Panc1 (cell line): ENCODE results near the gene EXD3. TPM values are rescaled to one million over a fixed set of nuclear protein-coding genes. Genes with fewer than 3 reads are reported as not detected.

Source experiments
- ATAC-seq: fragments of 200-7000 bp; cut with Tn5 transposase; 2 replicates; pipeline ENCODE4 v1.9.1; 2020; ENCODE audit warnings: mild to moderate bottlenecking, moderate library complexity
- BruUV-seq: library from RNA; stranded (reverse); fragments of 400-500 nt; replicated peaks from 2 replicates; lab custom pipeline; 2021; lab: Mats Ljungman, UMichigan
- CTCF ChIA-PET: fragments of 300-600 bp; sonication (Branson Sonifier 250); formaldehyde crosslinking; loops from one replicate; lab custom pipeline; 2022; ENCODE audit warnings: antibody characterized with exemption; lab: Charles Lee
- POLR2A ChIA-PET: fragments of 300-600 bp; sonication (Branson Sonifier 250); formaldehyde crosslinking; loops from one replicate; lab custom pipeline; 2022; ENCODE audit warnings: antibody characterized with exemption; lab: Charles Lee
- DNase-seq: peaks from one replicate; pipeline ENCODE4 v3.0.0-alpha.2; 2010; ENCODE audit warnings: low read depth, low spot score
- H3K27ac ChIP-seq: 2 replicates; pipeline ENCODE4 v1.5.1; 2011; ENCODE audit warnings: mild to moderate bottlenecking, low read length, inconsistent platforms
- H3K27me3 ChIP-seq: fragments of 200-500 bp; sonication (Bioruptor generic); 2 replicates; pipeline ENCODE4 v1.6.0; 2014; ENCODE audit warnings: low read length, inconsistent platforms; ENCODE audit not compliant: control insufficient read depth, insufficient read depth
- H3K36me3 ChIP-seq: fragments of 200-500 bp; sonication (Bioruptor generic); 2 replicates; pipeline ENCODE4 v1.5.1; 2014; ENCODE audit warnings: inconsistent platforms, mild to moderate bottlenecking, low read length, moderate library complexity; ENCODE audit not compliant: control insufficient read depth, insufficient read depth
- H3K4me1 ChIP-seq: 2 replicates; pipeline ENCODE4 v1.5.1; 2011; ENCODE audit warnings: inconsistent platforms, mild to moderate bottlenecking, low read length, moderate library complexity; ENCODE audit not compliant: control insufficient read depth, insufficient read depth
- H3K4me3 ChIP-seq, 2 experiments: 2 replicates each; pipeline ENCODE4 v1.5.1; 2011 to 2012; ENCODE audit warnings: low read depth in 2 of 2, low read length in 2 of 2, mild to moderate bottlenecking in 2 of 2, inconsistent platforms in 1 of 2, moderate library complexity in 1 of 2
- H3K9me3 ChIP-seq: fragments of 200-500 bp; sonication (Bioruptor generic); 2 replicates; pipeline ENCODE4 v1.5.1; 2014; ENCODE audit warnings: low read depth, mild to moderate bottlenecking, inconsistent platforms, low read length, moderate library complexity; ENCODE audit not compliant: control insufficient read depth, insufficient read depth
- POLR2AphosphoS5 ChIP-seq: IDR thresholded peaks from 2 replicates; pipeline ENCODE4 v1.6.1; 2012; ENCODE audit warnings: mild to moderate bottlenecking, low read depth, low read length, moderate library complexity
- SIN3A ChIP-seq: IDR thresholded peaks from 2 replicates; pipeline ENCODE4 v1.6.1; 2012; ENCODE audit warnings: low read depth, mild to moderate bottlenecking, low read length, moderate library complexity, borderline replicate concordance; ENCODE audit not compliant: insufficient read depth
- TCF7L2 ChIP-seq: IDR thresholded peaks from 2 replicates; pipeline ENCODE4 v1.6.1; 2011; ENCODE audit warnings: mild to moderate bottlenecking, low read depth, low read length, inconsistent platforms
- in situ Hi-C: cut with HindIII; loops from 2 replicates; pipeline ENCODE4 v1.10.0; 2016; ENCODE audit warnings: low sequenced_read_pairs, low pct_unique_long_range_greater_than_20kb
- intact Hi-C: fragments of 100-400 bp; cut with micrococcal nuclease; formaldehyde crosslinking; loops from one replicate; pipeline ENCODE4 v1.10.0; 2022; ENCODE audit not compliant: unreplicated experiment
- total RNA-seq: library from RNA; stranded (reverse); gene quantifications from one replicate; pipeline ENCODE4 v1.2.1, GENCODE V29; 2021; ENCODE audit not compliant: unreplicated experiment
- TF ChIP-seq, protein P1 (sequence below): fragments of 450-650 bp; IDR thresholded peaks from 2 replicates; pipeline ENCODE4 v1.5.1; 2017; ENCODE audit warnings: mild to moderate bottlenecking
- TF ChIP-seq, protein P2 (sequence below), 2 experiments: IDR thresholded peaks; 2 replicates each; pipeline ENCODE4 v1.6.1; 2011 to 2012; ENCODE audit warnings: low read depth in 2 of 2, control low read depth in 1 of 2, low read length in 1 of 2, mild to moderate bottlenecking in 1 of 2, moderate library complexity in 1 of 2; ENCODE audit not compliant: insufficient read depth in 1 of 2

The EXD3 gene
- total RNA-seq, 1 experiment from 2014 or later: 9.2 TPM

DNA sequence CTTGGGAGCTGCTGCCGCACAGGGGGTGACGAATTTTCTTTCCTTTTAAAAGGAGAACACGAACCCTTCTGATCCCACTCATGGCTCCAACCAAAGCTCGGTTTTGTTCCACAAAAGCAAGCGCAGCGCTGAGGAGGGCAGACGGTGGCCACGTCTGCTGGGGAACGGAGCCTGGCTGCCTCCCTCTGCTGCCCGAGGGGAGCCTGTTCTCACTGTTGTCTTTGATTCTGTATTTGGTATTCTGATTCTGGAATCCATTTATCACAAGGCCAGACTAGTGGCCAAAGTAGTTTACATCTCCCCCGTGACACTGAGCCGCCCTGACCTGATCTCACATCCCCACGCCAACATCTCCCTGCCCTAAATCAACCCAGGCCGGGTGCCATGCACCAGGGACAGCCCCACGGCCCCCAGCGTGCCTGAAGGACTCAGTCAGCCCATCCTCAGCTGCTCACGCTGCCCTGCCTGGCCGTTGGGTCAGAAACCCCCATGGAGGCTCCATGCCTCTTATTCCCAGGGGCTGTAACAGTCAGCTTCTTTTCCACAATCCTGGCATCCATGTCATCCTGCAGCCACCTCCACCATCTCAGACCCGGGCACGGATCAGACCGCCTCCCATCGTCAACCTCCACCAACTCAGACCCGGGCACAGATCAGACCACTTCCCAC lies 42.9 kb upstream of the EXD3 start:
- BruUV-seq: no TSS peak
- intact Hi-C loops: no loop called here

DNA sequence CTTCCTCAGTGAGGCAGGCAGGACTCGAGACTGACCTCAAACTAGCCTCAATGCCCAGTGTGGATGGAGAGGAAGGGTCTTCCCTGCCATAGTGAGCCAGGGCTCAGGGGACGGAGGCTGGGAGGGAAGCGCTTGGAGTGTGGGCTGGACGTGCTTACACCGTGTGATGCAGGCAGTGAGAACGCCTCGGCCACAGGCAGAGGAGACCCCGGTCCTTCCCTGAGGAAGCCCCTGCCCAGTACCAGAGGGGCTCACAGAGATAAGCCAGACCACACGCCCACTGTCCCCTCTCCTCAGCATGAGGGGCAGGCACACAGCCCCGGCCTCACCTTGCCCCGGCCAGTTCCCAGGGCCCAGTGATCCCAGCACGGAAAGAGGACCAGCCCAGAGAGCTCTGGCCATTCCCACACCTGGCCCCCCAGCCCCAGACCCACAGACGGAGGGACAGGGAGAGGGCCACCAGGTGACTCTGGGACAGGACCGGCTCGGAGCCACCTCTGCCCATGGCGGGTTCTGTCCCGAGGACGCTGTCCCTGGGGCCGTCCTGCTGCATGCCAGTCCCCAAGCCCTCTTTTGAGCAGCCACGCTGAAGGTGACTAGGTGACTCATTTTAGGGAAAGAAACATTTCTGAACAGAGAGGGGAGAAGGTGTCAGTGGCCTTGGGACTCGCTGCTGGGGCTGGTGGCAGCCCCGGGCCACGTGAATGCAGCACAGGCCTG lies 42.2 kb upstream of the EXD3 start:
- intact Hi-C loops (no loop called here), in situ Hi-C loops (no loop called here)
- BruUV-seq: no TSS peak
- no peak for DNase-seq
- H3K27me3 ChIP-seq: no peaks in the 10 kb centered on the region
- CTCF ChIA-PET: no interaction called here
- H3K27ac ChIP-seq: no peak overlapping the region
- no peaks in the 10 kb centered on the region for H3K36me3 ChIP-seq
- POLR2A ChIA-PET: no interaction called here
- TF ChIP-seq, protein P1, sequence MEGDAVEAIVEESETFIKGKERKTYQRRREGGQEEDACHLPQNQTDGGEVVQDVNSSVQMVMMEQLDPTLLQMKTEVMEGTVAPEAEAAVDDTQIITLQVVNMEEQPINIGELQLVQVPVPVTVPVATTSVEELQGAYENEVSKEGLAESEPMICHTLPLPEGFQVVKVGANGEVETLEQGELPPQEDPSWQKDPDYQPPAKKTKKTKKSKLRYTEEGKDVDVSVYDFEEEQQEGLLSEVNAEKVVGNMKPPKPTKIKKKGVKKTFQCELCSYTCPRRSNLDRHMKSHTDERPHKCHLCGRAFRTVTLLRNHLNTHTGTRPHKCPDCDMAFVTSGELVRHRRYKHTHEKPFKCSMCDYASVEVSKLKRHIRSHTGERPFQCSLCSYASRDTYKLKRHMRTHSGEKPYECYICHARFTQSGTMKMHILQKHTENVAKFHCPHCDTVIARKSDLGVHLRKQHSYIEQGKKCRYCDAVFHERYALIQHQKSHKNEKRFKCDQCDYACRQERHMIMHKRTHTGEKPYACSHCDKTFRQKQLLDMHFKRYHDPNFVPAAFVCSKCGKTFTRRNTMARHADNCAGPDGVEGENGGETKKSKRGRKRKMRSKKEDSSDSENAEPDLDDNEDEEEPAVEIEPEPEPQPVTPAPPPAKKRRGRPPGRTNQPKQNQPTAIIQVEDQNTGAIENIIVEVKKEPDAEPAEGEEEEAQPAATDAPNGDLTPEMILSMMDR: no peak
- TF ChIP-seq POLR2AphosphoS5: no peak
- no peak for ATAC-seq
- H3K4me3 ChIP-seq: no peak overlapping the region
- H3K4me1 ChIP-seq: no peaks in the 10 kb centered on the region
- H3K9me3 ChIP-seq: no peaks in the 10 kb centered on the region

More for the DNA sequence above, 42.9 kb upstream of the EXD3 start:
- ChIA-PET CTCF (no interaction called here), POLR2A (no interaction called here)
- TF ChIP-seq SIN3A (no peak), TCF7L2 (no peak), POLR2AphosphoS5 (no peak)
- TF ChIP-seq, protein P1: no peak
- TF ChIP-seq, protein P2, sequence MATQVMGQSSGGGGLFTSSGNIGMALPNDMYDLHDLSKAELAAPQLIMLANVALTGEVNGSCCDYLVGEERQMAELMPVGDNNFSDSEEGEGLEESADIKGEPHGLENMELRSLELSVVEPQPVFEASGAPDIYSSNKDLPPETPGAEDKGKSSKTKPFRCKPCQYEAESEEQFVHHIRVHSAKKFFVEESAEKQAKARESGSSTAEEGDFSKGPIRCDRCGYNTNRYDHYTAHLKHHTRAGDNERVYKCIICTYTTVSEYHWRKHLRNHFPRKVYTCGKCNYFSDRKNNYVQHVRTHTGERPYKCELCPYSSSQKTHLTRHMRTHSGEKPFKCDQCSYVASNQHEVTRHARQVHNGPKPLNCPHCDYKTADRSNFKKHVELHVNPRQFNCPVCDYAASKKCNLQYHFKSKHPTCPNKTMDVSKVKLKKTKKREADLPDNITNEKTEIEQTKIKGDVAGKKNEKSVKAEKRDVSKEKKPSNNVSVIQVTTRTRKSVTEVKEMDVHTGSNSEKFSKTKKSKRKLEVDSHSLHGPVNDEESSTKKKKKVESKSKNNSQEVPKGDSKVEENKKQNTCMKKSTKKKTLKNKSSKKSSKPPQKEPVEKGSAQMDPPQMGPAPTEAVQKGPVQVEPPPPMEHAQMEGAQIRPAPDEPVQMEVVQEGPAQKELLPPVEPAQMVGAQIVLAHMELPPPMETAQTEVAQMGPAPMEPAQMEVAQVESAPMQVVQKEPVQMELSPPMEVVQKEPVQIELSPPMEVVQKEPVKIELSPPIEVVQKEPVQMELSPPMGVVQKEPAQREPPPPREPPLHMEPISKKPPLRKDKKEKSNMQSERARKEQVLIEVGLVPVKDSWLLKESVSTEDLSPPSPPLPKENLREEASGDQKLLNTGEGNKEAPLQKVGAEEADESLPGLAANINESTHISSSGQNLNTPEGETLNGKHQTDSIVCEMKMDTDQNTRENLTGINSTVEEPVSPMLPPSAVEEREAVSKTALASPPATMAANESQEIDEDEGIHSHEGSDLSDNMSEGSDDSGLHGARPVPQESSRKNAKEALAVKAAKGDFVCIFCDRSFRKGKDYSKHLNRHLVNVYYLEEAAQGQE (IDR thresholded peaks at IDR 0.05; ENCODE audit: insufficient read depth in 1 of 2, low read depth in 2 of 2, low read length in 1 of 2): no peak
- Histone ChIP-seq H3K4me1 (no peaks in the 10 kb centered on the region), H3K27ac (no peak overlapping the region), H3K4me3 (no peak overlapping the region), H3K36me3 (no peaks in the 10 kb centered on the region), H3K27me3 (no peaks in the 10 kb centered on the region), H3K9me3 (no peaks in the 10 kb centered on the region)
- DNase-seq: no peak
- in situ Hi-C loops: no loop called here
- no peak for ATAC-seq
